ENCODE measurements around the gene CARNS1.

The CARNS1 gene

GRCh38 chr11:67441098-67441563 is 25.7 kb downstream of the CARNS1 start:
- no peak overlapping the region for H3K4me2 ChIP-seq (ENCODE audit: low read depth, low read length, poor library complexity, severe bottlenecking)
- TF ChIP-seq EZH2phosphoT487 (IDR thresholded peaks at IDR 0.05; ENCODE audit: borderline replicate concordance): no peak
- no peak for TF ChIP-seq CTCF (conservative IDR thresholded peaks at IDR 0.05; ENCODE audit: low read length)
- no peaks in the 10 kb centered on the region for H3K36me3 ChIP-seq (ENCODE audit: insufficient read depth, low read length)
- H3K9me2 ChIP-seq (replicated peaks; ENCODE audit: low read depth, low read length): no peaks in the 10 kb centered on the region
- no peak overlapping the region for H3K9ac ChIP-seq (ENCODE audit: low read depth, low read length, poor library complexity, severe bottlenecking)
- peaks cover 41% of the 10 kb centered on the region for H3K79me2 ChIP-seq (ENCODE audit: insufficient read depth, low read length)
- peaks cover 25% of the 10 kb centered on the region for H3K4me1 ChIP-seq (ENCODE audit: insufficient read depth, low read length, poor library complexity, severe bottlenecking)
- 0 out of 2 replicates have a peak, but pooled peaks cover 2% of the 10 kb centered on the region for H3F3A ChIP-seq (ENCODE audit: low read depth)
- no peak overlapping the region for H2AFZ ChIP-seq (ENCODE audit: low read length)
- no peaks in the 10 kb centered on the region for H3K27me3 ChIP-seq (ENCODE audit: insufficient read depth, low read length, poor library complexity, severe bottlenecking)
- H4K20me1 ChIP-seq (ENCODE audit: insufficient read depth, low read length, poor library complexity, severe bottlenecking): peaks cover 7% of the 10 kb centered on the region
- no peaks in the 10 kb centered on the region for H3K9me3 ChIP-seq (ENCODE audit: insufficient read depth, low read depth, low read length)
- no peak overlapping the region for H3K4me3 ChIP-seq (ENCODE audit: low read length, poor library complexity, severe bottlenecking)

GRCh38 chr11:67441731-67442351 is 26.4 kb downstream of the CARNS1 start:
- Histone ChIP-seq H3K36me3 (ENCODE audit: insufficient read depth, low read length) (no peaks in the 10 kb centered on the region), H3K4me1 (ENCODE audit: insufficient read depth, low read length, poor library complexity, severe bottlenecking) (peaks cover 21% of the 10 kb centered on the region), H3K79me2 (ENCODE audit: insufficient read depth, low read length) (peaks cover 34% of the 10 kb centered on the region), H3K4me2 (ENCODE audit: low read depth, low read length, poor library complexity, severe bottlenecking) (no peak overlapping the region), H3K27me3 (ENCODE audit: insufficient read depth, low read length, poor library complexity, severe bottlenecking) (no peaks in the 10 kb centered on the region), H3F3A (ENCODE audit: low read depth) (no peaks in the 10 kb centered on the region), H3K9me3 (ENCODE audit: insufficient read depth, low read depth, low read length) (no peaks in the 10 kb centered on the region), H3K9ac (ENCODE audit: low read depth, low read length, poor library complexity, severe bottlenecking) (no peak overlapping the region), H2AFZ (ENCODE audit: low read length) (no peak overlapping the region), H4K20me1 (ENCODE audit: insufficient read depth, low read length, poor library complexity, severe bottlenecking) (no peaks in the 10 kb centered on the region), H3K9me2 (replicated peaks; ENCODE audit: low read depth, low read length) (no peaks in the 10 kb centered on the region), H3K4me3 (ENCODE audit: low read length, poor library complexity, severe bottlenecking) (no peak overlapping the region)
- no peak for TF ChIP-seq EZH2phosphoT487 (IDR thresholded peaks at IDR 0.05; ENCODE audit: borderline replicate concordance)
- no peak for TF ChIP-seq CTCF (conservative IDR thresholded peaks at IDR 0.05; ENCODE audit: low read length)

- H3K79me2 ChIP-seq (ENCODE audit: insufficient read depth, low read length): peaks cover 25% of the 10 kb centered on the region
- H3K4me1 ChIP-seq (ENCODE audit: insufficient read depth, low read length, poor library complexity, severe bottlenecking): peaks cover 20% of the 10 kb centered on the region
- H3F3A ChIP-seq (ENCODE audit: low read depth): no peaks in the 10 kb centered on the region
- H3K27me3 ChIP-seq (ENCODE audit: insufficient read depth, low read length, poor library complexity, severe bottlenecking): no peaks in the 10 kb centered on the region
- no peaks in the 10 kb centered on the region for H4K20me1 ChIP-seq (ENCODE audit: insufficient read depth, low read length, poor library complexity, severe bottlenecking)
- H3K9ac ChIP-seq (ENCODE audit: low read depth, low read length, poor library complexity, severe bottlenecking): no peak overlapping the region
- no peak overlapping the region for H3K4me3 ChIP-seq (ENCODE audit: low read length, poor library complexity, severe bottlenecking)
- no peak overlapping the region for H2AFZ ChIP-seq (ENCODE audit: low read length)
- H3K9me3 ChIP-seq (ENCODE audit: insufficient read depth, low read depth, low read length): no peaks in the 10 kb centered on the region
- no peaks in the 10 kb centered on the region for H3K9me2 ChIP-seq (replicated peaks; ENCODE audit: low read depth, low read length)
- H3K4me2 ChIP-seq (ENCODE audit: low read depth, low read length, poor library complexity, severe bottlenecking): no peak overlapping the region
- TF ChIP-seq EZH2phosphoT487 (IDR thresholded peaks at IDR 0.05; ENCODE audit: borderline replicate concordance) (no peak), CTCF (conservative IDR thresholded peaks at IDR 0.05; ENCODE audit: low read length) (no peak)
- H3K36me3 ChIP-seq (ENCODE audit: insufficient read depth, low read length): no peaks in the 10 kb centered on the region
Measured at GRCh38 chr11:67442504-67443404, 27.3 kb downstream of the CARNS1 start.

All from Loucy (cell line).